T-helper 1 cell (primary cell): ENCODE results near the gene OR5D14.

Experiments used
- DNase-seq, 5 donors: peaks; one replicate each; pipeline ENCODE4 v3.0.0-alpha.2; 2012 to 2020
- total RNA-seq, 4 donors: gene quantifications; one replicate each; lab custom pipeline; 2026; lab: John Stamatoyannopoulos, UW

Gene OR5D14
- 0 reads per million in 4 donors for total RNA-seq

DNA sequence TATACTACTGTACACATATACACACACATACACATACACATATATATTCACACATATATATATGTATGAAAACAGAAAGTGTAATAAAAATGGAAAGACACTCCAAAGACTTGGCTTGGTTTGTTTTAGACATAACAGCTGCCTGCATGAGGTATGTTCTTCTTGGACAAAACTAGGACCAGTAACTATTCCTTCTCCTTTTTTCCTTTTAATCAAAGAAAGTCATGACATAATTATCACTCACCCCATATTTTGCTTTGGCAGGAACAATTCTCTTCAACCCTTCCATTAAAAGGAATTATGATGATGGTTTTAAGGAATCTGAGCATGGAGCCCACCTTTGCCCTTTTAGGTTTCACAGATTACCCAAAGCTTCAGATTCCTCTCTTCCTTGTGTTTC is at the start of gene OR5D14:
TSS of gene OR5D14 (plus strand) at position 301 of the 400 bp plus-strand sequence. CDS start at position 301, 0 bp downstream.
- no peak for DNase-seq

- DNase-seq, result no peak
Observed at GRCh38 chr11:55773138-55773537, 22.2 kb upstream of the OR5D14 start, which contains the start of gene OR5D13. Gene OR5D13 (plus strand): TSS chr11:55773438. CDS start chr11:55773438, 0 bp downstream.

GRCh38 chr11:55791606-55792005 is 3.8 kb upstream of the OR5D14 start:
- no peak for DNase-seq

DNA sequence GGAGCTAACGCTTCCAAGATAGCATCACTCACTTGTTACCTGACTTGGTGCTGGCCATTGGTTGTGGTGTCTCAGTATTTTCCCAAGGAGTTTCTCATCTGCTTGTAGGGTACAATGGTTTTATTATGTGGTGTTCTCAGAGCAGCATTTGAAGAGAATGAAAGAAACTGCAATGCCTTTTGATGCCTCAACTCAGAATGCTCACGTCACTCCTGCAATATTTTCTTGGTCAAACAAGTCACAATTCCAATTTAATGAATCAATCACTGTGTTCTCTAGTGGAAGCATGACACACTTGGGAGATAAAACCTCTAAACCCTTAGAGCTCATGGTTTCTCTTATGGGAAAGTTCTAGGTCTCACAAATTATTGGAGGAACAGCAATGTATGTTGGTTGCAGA is 2.0 kb upstream of the OR5D14 start:
- DNase-seq, result no peak

DNA sequence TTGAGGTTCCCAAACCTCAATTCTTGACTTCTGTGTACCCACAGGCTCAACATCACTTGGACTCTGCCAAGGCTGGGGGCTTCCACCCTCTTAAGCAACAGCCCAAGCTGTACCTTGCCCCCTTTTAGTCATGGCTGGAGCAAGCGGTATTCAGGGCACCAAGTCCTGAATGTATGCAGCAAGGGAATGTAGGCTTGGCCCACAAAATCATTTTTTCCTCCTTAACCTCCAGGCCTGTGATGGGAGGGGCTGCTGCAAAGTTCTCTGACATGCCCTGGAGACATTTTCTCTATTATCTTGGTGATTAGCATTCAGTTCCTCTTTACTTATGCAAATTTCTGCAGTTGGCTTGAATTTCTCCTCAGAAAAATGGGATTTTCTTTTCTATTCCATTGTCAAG is 10.9 kb downstream of the OR5D14 start:
- DNase-seq, result no peak

DNA sequence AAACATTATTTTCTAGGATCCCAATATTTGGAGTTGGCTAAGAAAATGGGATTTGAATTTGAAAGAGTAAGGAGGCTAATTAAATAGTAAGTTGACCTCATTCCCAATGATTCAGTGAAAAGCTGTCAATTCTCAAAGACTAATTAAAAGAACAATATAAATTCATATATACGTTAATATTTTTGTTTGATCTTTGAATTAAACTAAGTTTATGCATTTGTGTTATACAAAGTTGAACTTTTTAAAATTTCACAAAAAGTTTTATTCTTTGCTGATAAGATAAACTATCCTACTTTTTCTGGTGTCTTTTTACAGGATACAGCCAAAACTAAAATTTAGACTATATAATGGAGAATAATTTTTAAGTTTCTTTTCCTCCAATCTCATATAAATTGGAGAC is 15.7 kb downstream of the OR5D14 start, which contains the start of gene OR5L1:
TSS of gene OR5L1 (plus strand) at position 301 of the 400 bp plus-strand sequence. CDS start 100 bp downstream, outside the sequence.
- DNase-seq, result no peak

DNA sequence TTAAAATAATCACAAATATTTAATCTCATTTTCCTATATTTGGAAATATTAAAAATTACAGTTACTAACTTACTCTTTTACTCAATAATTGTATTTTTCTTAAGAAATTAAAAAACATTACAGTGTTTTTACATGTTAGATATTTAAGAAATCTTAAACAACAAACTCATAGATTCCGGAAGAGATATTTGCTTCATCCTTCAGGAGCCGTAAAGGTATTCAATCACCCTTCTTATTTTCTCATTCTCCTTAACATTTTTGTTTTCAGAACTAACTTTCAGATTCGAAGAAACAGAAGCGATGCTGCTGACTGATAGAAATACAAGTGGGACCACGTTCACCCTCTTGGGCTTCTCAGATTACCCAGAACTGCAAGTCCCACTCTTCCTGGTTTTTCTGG is 24.0 kb downstream of the OR5D14 start, which contains the start of gene OR5D18:
TSS of gene OR5D18 (plus strand) at position 301 of the 400 bp plus-strand sequence. CDS start at position 301, 0 bp downstream.
- no peak for DNase-seq

DNA sequence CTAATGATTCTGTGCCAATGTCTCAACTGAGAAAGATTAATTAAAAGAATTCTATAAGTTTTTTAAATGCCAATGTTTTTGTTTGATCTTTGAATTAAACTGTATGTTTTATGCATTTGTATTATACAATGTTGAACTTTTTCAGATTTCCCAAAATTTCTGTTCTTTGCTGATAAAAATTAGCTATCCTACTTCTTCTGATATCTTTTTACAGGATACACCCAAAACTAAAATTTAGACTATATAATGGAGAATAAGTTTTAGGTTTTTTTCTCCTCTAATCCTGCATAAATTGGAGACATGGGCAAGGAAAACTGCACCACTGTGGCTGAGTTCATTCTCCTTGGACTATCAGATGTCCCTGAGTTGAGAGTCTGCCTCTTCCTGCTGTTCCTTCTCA is 31.6 kb downstream of the OR5D14 start, which contains the start of gene OR5L2:
TSS of gene OR5L2 (plus strand) at position 301 of the 400 bp plus-strand sequence. CDS start at position 301, 0 bp downstream.
- no peak for DNase-seq

GRCh38 chr11:55838452-55838851 is 43.1 kb downstream of the OR5D14 start, which contains the start of gene OR5D16:
Gene OR5D16 (plus strand): TSS chr11:55838752. CDS start chr11:55838752, 0 bp downstream.
- DNase-seq, result no peak
